Stimulated activated CD8-positive, alpha-beta memory T cell treated with anti-CD3 and anti-CD28 coated beads, Interleukin-4, amount 100 ng/mL, for 4 hours (primary cell): ENCODE data around the gene PMM2.
"Not testable (repeated sequence)": the region's sequence is repeated elsewhere in the genome, so short reads cannot be mapped to it uniquely, and the experiment has no call there.

ENCODE experiments used
- DNase-seq, 2 donors: peaks; one replicate each; pipeline ENCODE4 v3.0.0-alpha.2; 2020; ENCODE audit warnings: low read depth in 2 of 2, low spot score in 1 of 2

Gene PMM2

DNA sequence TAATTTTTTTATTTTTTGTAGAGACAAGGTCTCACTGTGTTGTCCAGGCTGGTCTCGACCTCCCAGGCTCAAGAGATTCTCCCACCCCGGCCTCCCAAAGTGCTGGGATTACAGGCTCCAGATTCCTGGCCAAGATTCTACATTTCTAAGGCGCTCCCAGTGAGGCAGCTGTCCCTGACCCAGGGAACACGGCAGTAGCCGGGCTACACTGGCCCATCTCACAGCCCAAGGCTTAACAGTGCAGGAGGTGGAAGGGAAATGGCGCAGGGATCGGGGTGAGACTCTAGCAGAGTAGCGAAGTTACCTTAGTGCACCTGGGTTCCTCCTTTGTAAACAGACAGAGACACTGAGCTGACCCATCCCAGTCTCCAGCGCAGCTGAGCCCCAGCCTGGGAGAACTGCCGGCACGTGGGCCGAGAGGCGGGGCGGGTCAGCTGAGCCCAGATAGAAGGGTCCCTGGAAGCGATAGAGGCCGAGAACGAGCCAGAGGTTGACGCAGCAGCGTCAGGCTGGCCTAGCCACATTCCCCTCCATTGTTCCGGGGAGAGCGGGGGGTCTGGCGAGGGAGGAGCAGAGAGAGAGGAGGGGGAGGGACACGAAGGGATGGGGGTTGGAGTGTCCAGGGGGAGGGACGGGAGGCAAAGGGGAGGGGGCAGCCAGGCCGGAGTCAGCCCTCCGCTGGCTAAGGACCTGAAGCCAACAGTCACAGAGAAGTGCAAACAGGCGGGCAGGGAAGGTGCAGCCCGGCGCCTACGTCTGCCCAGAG lies 68.7 kb downstream of the PMM2 start:
- DNase-seq, result no peak

GRCh38 chr16:8866884-8867215 lies 69.2 kb downstream of the PMM2 start:
- DNase-seq, result no peak

- DNase-seq, result no peak
Measured at GRCh38 chr16:8867216-8867931, 69.7 kb downstream of the PMM2 start.

DNA sequence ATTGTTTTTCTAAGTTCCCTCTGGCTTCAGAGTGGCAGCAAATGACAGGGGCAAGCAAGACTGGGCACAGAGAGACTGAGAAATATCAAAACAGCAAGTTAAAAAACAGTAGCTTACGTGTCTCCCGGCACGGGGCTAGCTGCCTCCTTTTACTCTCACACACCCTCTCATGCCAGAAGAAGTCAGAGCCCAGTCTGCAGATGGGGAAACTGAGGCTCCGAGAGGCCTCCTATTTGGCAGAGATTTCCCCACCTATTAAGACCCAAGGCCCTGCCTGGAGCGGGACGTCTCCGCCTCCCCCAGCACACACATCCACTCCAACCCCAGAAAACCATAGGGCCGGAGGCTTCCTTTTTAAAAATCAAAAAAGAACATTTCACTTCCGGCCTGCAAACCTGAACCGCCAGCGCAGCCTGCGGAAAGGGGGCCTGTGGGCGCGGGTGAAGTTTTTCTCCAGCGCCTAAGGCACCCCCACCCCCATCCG lies 70.3 kb downstream of the PMM2 start:
- DNase-seq, result peak in 1 of 2 donors; percentile 43

GRCh38 chr16:8868416-8869211 lies 71.0 kb downstream of the PMM2 start, which contains the start of gene CARHSP1:
Gene CARHSP1 (minus strand): TSS chr16:8869006. CDS start chr16:8859328, 9,678 bp downstream.
- DNase-seq, result peak; percentile 30 to 68

- DNase-seq, result no peak
Measured at GRCh38 chr16:8869212-8869987, 71.8 kb downstream of the PMM2 start.

DNA sequence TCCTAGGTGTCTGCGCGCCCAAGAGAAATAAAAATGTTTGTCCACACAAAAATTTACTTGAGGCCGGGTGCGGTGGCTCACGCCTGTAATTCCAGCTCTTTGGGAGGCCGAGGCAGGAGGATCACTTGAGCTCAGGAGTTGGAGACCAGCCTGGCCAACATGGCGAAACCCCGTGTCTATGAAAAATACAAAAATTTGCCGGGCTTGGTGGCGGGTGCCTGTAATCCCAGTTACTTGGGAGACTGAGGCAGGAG lies 72.3 kb downstream of the PMM2 start:
- not testable (repeated sequence) for DNase-seq

DNA sequence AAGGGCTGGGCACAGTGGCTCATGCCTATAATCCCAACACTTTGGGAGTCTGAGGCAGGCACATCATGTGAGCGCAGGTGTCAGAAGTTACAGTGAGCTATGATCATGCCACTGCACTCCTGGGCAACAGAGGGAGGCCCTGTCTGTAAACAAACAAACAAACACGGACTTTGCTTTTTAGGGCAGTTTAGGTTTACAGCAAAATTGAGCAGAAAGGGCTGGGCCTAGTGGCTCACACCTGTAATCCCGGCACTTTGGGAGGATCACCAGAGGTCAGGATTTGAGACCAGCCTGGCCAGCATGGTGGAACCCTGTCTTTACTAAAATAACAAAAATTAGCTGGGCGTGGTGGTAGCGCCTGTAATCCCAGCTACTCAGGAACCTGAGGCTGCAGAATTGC lies 74.4 kb downstream of the PMM2 start:
- no peak for DNase-seq

- no peak for DNase-seq
Measured at GRCh38 chr16:8872967-8873865, 75.6 kb downstream of the PMM2 start.

GRCh38 chr16:8873866-8874195 lies 76.2 kb downstream of the PMM2 start:
- not testable (repeated sequence) for DNase-seq

DNA sequence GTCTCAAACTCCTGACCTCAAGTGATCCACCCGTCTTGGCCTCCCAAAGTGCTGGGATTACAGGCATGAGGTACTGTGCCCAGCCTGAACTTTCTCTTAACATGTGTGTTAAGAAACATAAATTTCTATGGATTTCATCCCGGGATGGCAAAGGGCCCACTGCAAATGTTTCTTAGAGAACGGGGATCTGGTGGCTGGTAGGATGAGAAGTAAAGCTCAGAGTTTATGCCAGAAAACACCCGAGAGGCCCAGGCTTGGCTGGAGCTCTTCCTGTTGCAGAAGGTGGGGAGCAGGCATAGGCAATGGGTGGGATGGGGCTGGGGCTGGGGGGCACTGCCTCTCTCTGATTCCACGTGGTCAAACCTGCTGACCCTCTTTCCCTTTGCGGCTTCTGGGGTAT lies 76.7 kb downstream of the PMM2 start:
- no peak for DNase-seq

- DNase-seq, result not testable (repeated sequence)
Measured at GRCh38 chr16:8875317-8875716, 77.7 kb downstream of the PMM2 start.

- DNase-seq, result no peak
Measured at GRCh38 chr16:8877894-8878522, 80.4 kb downstream of the PMM2 start.

GRCh38 chr16:8878523-8878911 lies 80.9 kb downstream of the PMM2 start:
- no peak for DNase-seq

DNA sequence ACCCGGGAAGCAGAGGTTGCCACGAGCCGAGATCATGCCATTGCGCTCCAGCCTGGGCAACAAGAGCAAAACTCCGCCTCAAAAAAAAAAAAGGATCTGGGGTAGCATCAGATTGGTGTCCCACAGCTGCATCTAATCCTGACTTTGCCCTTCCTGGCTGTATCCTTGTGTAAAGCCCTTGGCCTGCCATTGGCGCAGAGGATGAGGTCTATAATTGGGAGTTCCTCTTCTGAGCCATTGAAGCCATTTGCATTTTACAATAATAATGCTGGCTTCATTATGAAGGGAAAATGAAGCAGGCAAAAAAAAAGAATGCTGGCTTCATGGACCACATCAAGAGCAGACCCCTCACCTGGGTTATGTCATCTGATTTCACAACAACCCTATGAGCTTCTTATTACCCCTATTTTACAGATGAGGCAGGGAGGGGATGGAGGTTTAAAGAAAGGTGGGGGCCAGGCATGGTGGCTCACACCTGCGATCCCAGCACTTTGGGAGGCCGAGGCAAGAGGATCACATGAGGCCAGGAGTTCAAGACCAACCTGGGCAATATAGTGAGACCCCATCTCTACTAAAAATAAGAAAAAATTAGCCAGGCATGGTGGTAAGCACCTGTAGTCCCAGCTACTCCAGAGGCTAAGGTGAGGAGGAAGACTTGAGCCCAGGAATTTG lies 83.3 kb downstream of the PMM2 start:
- DNase-seq, result no peak

DNA sequence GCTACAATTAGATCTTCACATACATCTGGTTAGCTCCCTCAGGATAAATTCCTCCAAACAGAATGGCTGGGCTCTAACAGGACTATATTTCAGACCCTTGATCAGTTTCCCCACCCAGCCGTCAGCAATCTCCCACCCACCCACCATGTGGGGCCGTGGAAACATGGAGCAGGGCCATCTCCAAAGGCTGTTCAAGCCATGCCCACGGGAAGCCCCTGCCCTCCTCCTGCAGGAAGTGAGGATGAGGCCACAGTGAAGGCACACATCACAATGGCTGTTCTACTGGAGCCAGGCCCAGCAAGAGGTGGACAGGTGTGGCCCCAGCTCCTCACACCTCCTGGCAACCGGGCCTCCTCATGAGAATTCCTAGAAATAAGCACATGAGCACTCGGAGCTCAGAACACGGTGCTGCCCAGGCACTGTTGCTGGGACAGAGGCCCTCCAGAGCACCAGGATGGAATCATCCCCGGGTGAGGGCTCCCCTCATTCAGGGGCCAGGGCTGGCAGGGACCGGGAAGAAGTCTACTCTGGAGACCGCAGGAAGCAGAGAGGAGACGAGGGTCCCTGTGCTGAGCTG lies 84.5 kb downstream of the PMM2 start, which contains the start of gene LITAFD:
TSS of gene LITAFD (plus strand) at position 311 of the 577 bp plus-strand sequence. CDS start 2,005 bp downstream, outside the sequence.
- DNase-seq, result no peak

DNA sequence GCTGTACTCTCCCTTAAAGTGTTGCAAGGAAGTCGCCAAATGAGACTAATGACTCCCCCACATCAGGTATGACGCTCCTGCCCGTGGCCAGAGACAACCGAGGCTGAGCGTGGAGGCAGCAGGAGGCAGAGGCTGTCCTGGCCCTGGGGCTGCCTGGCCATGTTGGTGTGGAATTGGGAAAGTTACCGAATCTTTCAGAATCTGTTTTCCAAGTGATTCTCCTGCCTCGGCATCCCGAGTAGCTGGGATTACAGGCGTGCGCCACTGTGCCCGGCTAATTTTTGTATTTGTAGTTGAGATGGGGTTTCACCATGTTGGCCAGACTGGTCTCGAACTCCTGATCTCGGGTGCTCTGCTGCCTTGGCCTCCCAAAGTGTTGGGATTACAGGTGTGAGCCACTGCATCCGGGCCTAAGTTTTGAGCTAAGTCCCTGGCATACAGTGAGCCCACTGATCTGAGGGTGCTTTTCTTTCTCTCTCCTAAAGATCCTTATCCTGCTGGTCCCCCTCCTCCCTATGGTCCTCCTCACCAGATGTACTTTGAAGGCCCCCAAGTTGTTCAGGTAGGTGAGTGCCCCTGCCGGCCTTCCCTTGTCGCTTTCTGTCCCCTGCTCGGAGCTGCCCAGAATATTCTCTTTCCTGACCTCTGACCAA lies 85.2 kb downstream of the PMM2 start:
- DNase-seq, result no peak
